MCF 10A (cell line): ENCODE measurements around the gene ATG4A. TPM values are rescaled to one million over a fixed set of nuclear protein-coding genes. Genes with fewer than 3 reads are reported as not detected.

Source experiments
- BruUV-seq: library from RNA; stranded (reverse); fragments of 400-500 nt; replicated peaks from 2 replicates; lab custom pipeline; 2021; lab: Mats Ljungman, UMichigan
- CTCF ChIA-PET: fragments of 300-600 bp; sonication (Branson Sonifier 250); formaldehyde crosslinking; extraction: SDS; loops from one replicate; lab custom pipeline; 2021; ENCODE audit warnings: antibody characterized with exemption, inconsistent platforms; lab: Yijun Ruan, JAX
- POLR2A ChIA-PET: fragments of 300-600, 350-650 bp; sonication (Branson Sonifier 250); formaldehyde crosslinking; extraction: SDS; loops from one replicate; lab custom pipeline; 2020; ENCODE audit warnings: antibody characterized with exemption, inconsistent platforms; lab: Yijun Ruan, JAX
- DNase-seq: peaks from one replicate; pipeline ENCODE4 v3.0.0-alpha.2; 2018; ENCODE audit not compliant: unreplicated experiment
- H3K27ac Mint-ChIP-seq: one replicate; pipeline ENCODE4 v1.8.0; 2022; ENCODE audit warnings: mild to moderate bottlenecking, low read depth, mixed read lengths; ENCODE audit not compliant: unreplicated experiment
- H3K27me3 Mint-ChIP-seq: one replicate; pipeline ENCODE4 v1.8.0; 2022; ENCODE audit warnings: mixed read lengths; ENCODE audit not compliant: insufficient read depth, unreplicated experiment
- H3K36me3 Mint-ChIP-seq: one replicate; pipeline ENCODE4 v1.8.0; 2022; ENCODE audit warnings: mild to moderate bottlenecking, moderate library complexity, mixed read lengths; ENCODE audit not compliant: insufficient read depth, unreplicated experiment
- H3K4me1 Mint-ChIP-seq: one replicate; pipeline ENCODE4 v1.8.0; 2022; ENCODE audit warnings: mixed read lengths; ENCODE audit not compliant: insufficient read depth, unreplicated experiment
- H3K4me3 Mint-ChIP-seq: one replicate; pipeline ENCODE4 v1.8.0; 2022; ENCODE audit warnings: mild to moderate bottlenecking, moderate library complexity, mixed read lengths; ENCODE audit not compliant: unreplicated experiment
- H3K9me3 Mint-ChIP-seq: one replicate; pipeline ENCODE4 v1.8.0; 2022; ENCODE audit warnings: mixed read lengths; ENCODE audit not compliant: unreplicated experiment
- intact Hi-C: fragments of 100-400 bp; cut with micrococcal nuclease; formaldehyde crosslinking; loops from 2 replicates; pipeline ENCODE4 v1.14.1; 2022
- total RNA-seq: library from RNA; stranded (reverse); gene quantifications from 2 replicates; pipeline ENCODE4 v1.2.3, GENCODE V29; 2022
- TF ChIP-seq, protein P1 (sequence below): fragments of 200-600 bp; IDR thresholded peaks from one replicate; pipeline ENCODE4 v1.8.0; 2022; ENCODE audit warnings: antibody characterized with exemption, mild to moderate bottlenecking; ENCODE audit not compliant: unreplicated experiment

Gene ATG4A
- total RNA-seq, 1 experiment from 2014 or later: 7.3 TPM

DNA sequence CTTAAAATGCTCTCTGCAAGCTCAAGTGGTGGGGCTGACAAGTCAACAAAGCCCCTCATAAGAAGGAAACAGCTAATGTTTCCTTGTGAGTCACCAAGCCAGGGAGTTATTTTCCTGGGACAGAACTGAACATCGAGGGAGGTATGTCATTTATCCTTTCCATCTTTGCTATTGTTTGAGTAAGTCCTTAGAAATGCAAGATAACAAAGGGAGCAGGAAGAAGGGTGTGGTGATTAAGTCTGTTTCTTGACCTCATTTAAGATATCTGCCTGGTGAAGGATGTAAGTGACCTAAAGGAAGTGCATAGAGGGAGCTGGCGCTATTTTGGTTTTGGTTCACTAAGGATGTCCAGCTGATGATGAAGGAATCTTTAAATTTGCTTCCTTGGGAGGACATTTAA lies 39.9 kb downstream of the ATG4A start:
- H3K27me3 Mint-ChIP-seq: peaks cover 41% of the 10 kb centered on the region
- DNase-seq: no peak
- no peaks in the 10 kb centered on the region for H3K4me1 Mint-ChIP-seq
- intact Hi-C loops: no loop called here
- H3K4me3 Mint-ChIP-seq: no peak overlapping the region
- no peak overlapping the region for H3K27ac Mint-ChIP-seq
- TF ChIP-seq, protein P1, sequence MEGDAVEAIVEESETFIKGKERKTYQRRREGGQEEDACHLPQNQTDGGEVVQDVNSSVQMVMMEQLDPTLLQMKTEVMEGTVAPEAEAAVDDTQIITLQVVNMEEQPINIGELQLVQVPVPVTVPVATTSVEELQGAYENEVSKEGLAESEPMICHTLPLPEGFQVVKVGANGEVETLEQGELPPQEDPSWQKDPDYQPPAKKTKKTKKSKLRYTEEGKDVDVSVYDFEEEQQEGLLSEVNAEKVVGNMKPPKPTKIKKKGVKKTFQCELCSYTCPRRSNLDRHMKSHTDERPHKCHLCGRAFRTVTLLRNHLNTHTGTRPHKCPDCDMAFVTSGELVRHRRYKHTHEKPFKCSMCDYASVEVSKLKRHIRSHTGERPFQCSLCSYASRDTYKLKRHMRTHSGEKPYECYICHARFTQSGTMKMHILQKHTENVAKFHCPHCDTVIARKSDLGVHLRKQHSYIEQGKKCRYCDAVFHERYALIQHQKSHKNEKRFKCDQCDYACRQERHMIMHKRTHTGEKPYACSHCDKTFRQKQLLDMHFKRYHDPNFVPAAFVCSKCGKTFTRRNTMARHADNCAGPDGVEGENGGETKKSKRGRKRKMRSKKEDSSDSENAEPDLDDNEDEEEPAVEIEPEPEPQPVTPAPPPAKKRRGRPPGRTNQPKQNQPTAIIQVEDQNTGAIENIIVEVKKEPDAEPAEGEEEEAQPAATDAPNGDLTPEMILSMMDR: no peak
- ChIA-PET POLR2A (no interaction called here), CTCF (interaction anchor here (0.7 kb wide), 1 partner anchor 10 kb away, joined by 3 read pairs; no protein-coding TSS in a partner anchor)
- peaks cover 14% of the 10 kb centered on the region for H3K36me3 Mint-ChIP-seq
- no TSS peak for BruUV-seq
- H3K9me3 Mint-ChIP-seq: no peaks in the 10 kb centered on the region

DNA sequence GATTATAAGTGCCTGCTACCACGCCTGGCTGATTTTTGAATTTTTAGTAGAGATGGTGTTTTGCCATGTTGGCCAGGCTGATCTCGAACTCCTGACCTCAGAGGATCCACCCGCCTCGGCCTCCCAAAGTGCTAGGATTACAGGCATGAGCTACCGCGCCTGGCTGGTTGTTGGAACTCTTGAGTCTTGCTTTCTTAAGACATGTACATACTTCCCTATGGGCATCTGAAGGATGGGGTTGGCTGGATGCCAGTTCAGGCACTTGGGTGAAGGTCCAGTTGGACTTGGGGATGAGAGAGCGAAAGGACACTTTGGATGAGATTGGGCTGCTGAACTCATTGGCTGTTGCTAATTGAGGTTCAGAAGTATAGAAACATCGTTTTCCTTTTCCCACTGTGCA lies 40.5 kb downstream of the ATG4A start:
- H3K4me3 Mint-ChIP-seq: no peak overlapping the region
- no peak overlapping the region for H3K27ac Mint-ChIP-seq
- peaks cover 43% of the 10 kb centered on the region for H3K27me3 Mint-ChIP-seq
- no peak for DNase-seq
- H3K9me3 Mint-ChIP-seq: no peaks in the 10 kb centered on the region
- no TSS peak for BruUV-seq
- peaks cover 12% of the 10 kb centered on the region for H3K36me3 Mint-ChIP-seq
- intact Hi-C loops: no loop called here
- ChIA-PET POLR2A (interaction anchor here (1.4 kb wide), 1 partner anchor 9 kb away, joined by 4 read pairs; no protein-coding TSS in a partner anchor), CTCF (no interaction called here)
- no peaks in the 10 kb centered on the region for H3K4me1 Mint-ChIP-seq
- TF ChIP-seq, protein P1: no peak

DNA sequence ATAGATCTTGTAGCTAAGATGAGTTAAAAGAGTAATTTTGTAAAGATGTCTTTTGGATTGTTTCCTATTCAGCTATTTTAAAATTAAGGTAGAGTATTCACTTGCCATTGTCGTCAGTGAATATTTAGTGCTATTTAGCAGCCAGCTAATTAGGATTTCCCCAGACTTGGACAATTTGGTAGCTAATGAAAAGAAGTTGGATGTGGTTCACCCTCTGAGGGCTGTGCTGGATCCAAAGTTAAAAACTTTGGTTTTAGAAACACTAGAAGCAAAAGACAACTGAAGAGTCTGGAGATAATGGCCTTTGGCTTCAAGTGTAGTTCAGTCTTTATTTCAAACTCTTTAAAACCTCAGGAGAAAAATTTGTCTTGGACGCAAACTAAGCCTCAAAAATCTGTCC lies 41.3 kb downstream of the ATG4A start:
- Mint-ChIP-seq H3K27me3 (peaks cover 43% of the 10 kb centered on the region), H3K9me3 (no peaks in the 10 kb centered on the region), H3K4me3 (no peak overlapping the region), H3K4me1 (no peaks in the 10 kb centered on the region), H3K36me3 (peaks cover 17% of the 10 kb centered on the region), H3K27ac (no peak overlapping the region)
- no peak for DNase-seq
- CTCF ChIA-PET: interaction anchor here (0.6 kb wide), 1 partner anchor 467 kb away, joined by 3 read pairs; no protein-coding TSS in a partner anchor
- POLR2A ChIA-PET: interaction anchor here (1.4 to 1.7 kb wide), 2 partner anchors 10 to 41 kb away, joined by 4 read pairs; partner anchors contain the start of genes ATG4A and PSMD10
- TF ChIP-seq, protein P1: no peak
- intact Hi-C loops: no loop called here
- BruUV-seq: no TSS peak

DNA sequence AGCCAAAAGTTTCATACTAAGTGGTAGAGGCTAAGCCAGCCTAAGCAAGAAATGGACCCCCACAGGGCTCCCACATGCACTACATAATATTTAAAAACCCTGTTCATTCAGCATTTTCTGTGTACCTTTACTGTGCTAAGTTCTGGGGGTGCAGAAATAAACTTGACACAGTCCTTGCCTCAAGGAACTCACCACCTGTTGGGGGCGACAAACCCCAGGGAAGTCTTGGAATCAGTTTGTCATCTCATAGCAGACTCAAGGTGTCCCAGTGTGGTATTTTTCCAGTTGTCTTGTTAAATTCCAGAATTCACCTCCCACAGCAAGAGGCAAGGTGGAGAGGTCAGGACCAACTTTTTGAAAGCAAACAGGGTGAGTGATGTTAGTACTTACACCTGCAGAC lies 43.1 kb downstream of the ATG4A start:
- no peak overlapping the region for H3K4me3 Mint-ChIP-seq
- no peaks in the 10 kb centered on the region for H3K9me3 Mint-ChIP-seq
- no peak for DNase-seq
- ChIA-PET CTCF (no interaction called here), POLR2A (no interaction called here)
- intact Hi-C loops: no loop called here
- peaks cover 52% of the 10 kb centered on the region for H3K27me3 Mint-ChIP-seq
- no peak overlapping the region for H3K27ac Mint-ChIP-seq
- BruUV-seq: no TSS peak
- H3K4me1 Mint-ChIP-seq: no peaks in the 10 kb centered on the region
- H3K36me3 Mint-ChIP-seq: peaks cover 17% of the 10 kb centered on the region
- TF ChIP-seq, protein P1: no peak
